CD4-positive, alpha-beta T cell treated with Interleukin-6 for 4 hours (primary cell): ENCODE data around the gene LHX6.

Source experiments
- DNase-seq: peaks from one replicate; pipeline ENCODE4 v3.0.0-alpha.2; 2020; ENCODE audit warnings: mixed read lengths

Gene LHX6

GRCh38 chr9:122215663-122216062, 13.1 kb downstream of the LHX6 start:
- no peak for DNase-seq

GRCh38 chr9:122214507-122214906, 14.2 kb downstream of the LHX6 start:
- no peak for DNase-seq

- DNase-seq: peak; percentile 61
These were observed 15.0 kb downstream of the LHX6 start for GRCh38 chr9:122213589-122214413.

- no peak for DNase-seq
These were observed 15.6 kb downstream of the LHX6 start for GRCh38 chr9:122213102-122213588.

- DNase-seq: no peak
These were observed 16.2 kb downstream of the LHX6 start for GRCh38 chr9:122212473-122213004.

GRCh38 chr9:122209451-122209850, 19.3 kb downstream of the LHX6 start:
- no peak for DNase-seq

- DNase-seq: no peak
These were observed 21.7 kb downstream of the LHX6 start for GRCh38 chr9:122207096-122207495.

- DNase-seq: no peak
These were observed 22.4 kb downstream of the LHX6 start for GRCh38 chr9:122206118-122207046.

- DNase-seq: no peak
These were observed 23.6 kb downstream of the LHX6 start for GRCh38 chr9:122205176-122205575.

GRCh38 chr9:122204491-122204890, 24.3 kb downstream of the LHX6 start:
- no peak for DNase-seq

GRCh38 chr9:122204055-122204454, 24.7 kb downstream of the LHX6 start:
- DNase-seq: no peak

- no peak for DNase-seq
These were observed 26.6 kb downstream of the LHX6 start for GRCh38 chr9:122202111-122202510.

GRCh38 chr9:122201641-122202040, 27.1 kb downstream of the LHX6 start:
- no peak for DNase-seq

- DNase-seq: no peak
These were observed 27.7 kb downstream of the LHX6 start for GRCh38 chr9:122200960-122201595.

- DNase-seq: no peak
These were observed 30.9 kb downstream of the LHX6 start for GRCh38 chr9:122197882-122198281.

- no peak for DNase-seq
These were observed 31.3 kb downstream of the LHX6 start for GRCh38 chr9:122197426-122197825.

- no peak for DNase-seq
These were observed 32.9 kb downstream of the LHX6 start for GRCh38 chr9:122195875-122196274.

- no peak for DNase-seq
These were observed 35.1 kb downstream of the LHX6 start for GRCh38 chr9:122193651-122194050.

GRCh38 chr9:122192914-122193525, 35.7 kb downstream of the LHX6 start:
- no peak for DNase-seq

- no peak for DNase-seq
These were observed 36.4 kb downstream of the LHX6 start for GRCh38 chr9:122192261-122192875.

GRCh38 chr9:122191584-122191983, 37.2 kb downstream of the LHX6 start:
- no peak for DNase-seq
